Keratinocyte (primary cell): Measurements from ENCODE around the gene PKNOX2. TPM values are rescaled to one million over a fixed set of nuclear protein-coding genes. Genes with fewer than 3 reads are reported as not detected.

ENCODE experiments used
- DNase-seq: peaks from one replicate; pipeline ENCODE4 v3.0.0-alpha.2; 2011; ENCODE audit warnings: low read depth, missing footprints, low spot score
- FAIRE-seq: peaks from 2 replicates; lab custom pipeline; 2011; peaks lifted over from hg19 to GRCh38; lab: Jason Lieb, UNC
- H2AFZ ChIP-seq: 2 replicates; pipeline ENCODE4 v1.6.0; 2012; ENCODE audit warnings: low read length, control low read depth, inconsistent platforms; ENCODE audit not compliant: control insufficient read depth
- H3K27ac ChIP-seq: 2 replicates; pipeline ENCODE4 v1.5.1; 2011; ENCODE audit warnings: low read length; ENCODE audit not compliant: control insufficient read depth, insufficient read depth
- H3K27me3 ChIP-seq: 3 replicates; pipeline ENCODE4 v1.6.0; 2011; ENCODE audit warnings: low read length; ENCODE audit not compliant: control insufficient read depth, insufficient read depth; ENCODE audit errors: extremely low read depth
- H3K36me3 ChIP-seq, 2 experiments: 2 replicates in 1 of 2; 3 replicates in 1 of 2; pipeline ENCODE4 v1.5.1; 2011; ENCODE audit warnings: low read length in 2 of 2, mild to moderate bottlenecking in 1 of 2; ENCODE audit not compliant: control insufficient read depth in 2 of 2, insufficient read depth in 2 of 2; ENCODE audit errors: extremely low read depth in 1 of 2
- H3K4me1 ChIP-seq: 3 replicates; pipeline ENCODE4 v1.5.1; 2011; ENCODE audit warnings: low read length; ENCODE audit not compliant: control insufficient read depth, insufficient read depth; ENCODE audit errors: extremely low read depth
- H3K4me2 ChIP-seq: 3 replicates; pipeline ENCODE4 v1.6.0; 2011; ENCODE audit warnings: low read depth, low read length; ENCODE audit not compliant: control insufficient read depth, insufficient read depth; ENCODE audit errors: extremely low read depth
- H3K4me3 ChIP-seq, 3 experiments: fragments of 200-600 bp in 1 of 3; sonication (generic) in 1 of 3; 2 replicates in 2 of 3; 3 replicates in 1 of 3; pipeline ENCODE4 v1.5.1; 2011 to 2016; ENCODE audit warnings: low read length in 3 of 3, mild to moderate bottlenecking in 3 of 3, control low read depth in 2 of 3, inconsistent platforms in 1 of 3, low read depth in 1 of 3, mixed read lengths in 1 of 3, mixed run types in 1 of 3, moderate library complexity in 1 of 3; ENCODE audit not compliant: control insufficient read depth in 2 of 3, insufficient read depth in 2 of 3; ENCODE audit errors: extremely low read depth in 1 of 3
- H3K79me2 ChIP-seq: 2 replicates; pipeline ENCODE4 v1.6.0; 2012; ENCODE audit warnings: low read length; ENCODE audit not compliant: control insufficient read depth, insufficient read depth
- H3K9ac ChIP-seq: 3 replicates; pipeline ENCODE4 v1.6.0; 2011; ENCODE audit warnings: low read length; ENCODE audit not compliant: control insufficient read depth, insufficient read depth; ENCODE audit errors: extremely low read depth
- H3K9me1 ChIP-seq: 3 replicates; pipeline ENCODE4 v1.6.0; 2011; ENCODE audit warnings: low read length; ENCODE audit not compliant: control insufficient read depth, insufficient read depth; ENCODE audit errors: extremely low read depth
- H3K9me3 ChIP-seq: 2 replicates; pipeline ENCODE4 v1.5.1; 2012; ENCODE audit warnings: low read depth, low read length; ENCODE audit not compliant: control insufficient read depth
- H4K20me1 ChIP-seq: 3 replicates; pipeline ENCODE4 v1.6.0; 2011; ENCODE audit warnings: low read length; ENCODE audit not compliant: control insufficient read depth, insufficient read depth; ENCODE audit errors: extremely low read depth
- CTCF ChIP-seq, 3 experiments: IDR thresholded peaks in 1 of 3; conservative IDR thresholded peaks in 1 of 3; optimal IDR thresholded peaks in 1 of 3; 2 replicates in 2 of 3; 3 replicates in 1 of 3; pipeline versions ENCODE3 to v1.5.1; 2011; ENCODE audit warnings: low read length in 3 of 3, mild to moderate bottlenecking in 3 of 3, moderate library complexity in 2 of 3, control low read depth in 1 of 3, inconsistent platforms in 1 of 3; ENCODE audit not compliant: insufficient read depth in 2 of 3; ENCODE audit errors: extremely low read depth in 1 of 3
- EZH2 ChIP-seq: IDR thresholded peaks from one replicate; pipeline ENCODE4 v1.6.1; 2012; ENCODE audit warnings: inconsistent platforms, mild to moderate bottlenecking, low read length, moderate library complexity
- dilution Hi-C: fragments of 300-500 bp; cut with MboI; formaldehyde crosslinking; loops from one replicate; pipeline ENCODE4 v1.7.0; 2020; ENCODE audit warnings: low sequenced_read_pairs; ENCODE audit not compliant: extremely low pct_ligation_motif_present
- polyA plus RNA-seq, 5 experiments: library from polyadenylated mRNA; depleted of rRNA in 3 of 5; stranded (reverse) in 3 of 5; stranded (forward) in 1 of 5; unstranded in 1 of 5; fragments of >200 nt; gene quantifications; 1 replicate in 1 of 5; 2 replicates in 3 of 5; 3 replicates in 1 of 5; pipeline versions ENCODE4 v1.2.1 to v1.2.3, GENCODE V29; 2011 to 2012; ENCODE audit warnings: missing spikeins in 2 of 5, low read depth in 1 of 5, low replicate concordance in 1 of 5

Gene PKNOX2
- polyA plus RNA-seq, 1 donor (not counting 4 experiments of a cell fraction or from before 2014, with no cell fraction given): 0.05 TPM

GRCh38 chr11:125398475-125398874, 233.9 kb downstream of the PKNOX2 start:
- dilution Hi-C loops: no loop called here
- TF ChIP-seq EZH2 (no peak), CTCF (optimal IDR thresholded peaks at IDR 0.05 in 1 of 3, IDR thresholded peaks at IDR 0.05 in 1 of 3, conservative IDR thresholded peaks at IDR 0.05 in 1 of 3; ENCODE audit: extremely low read depth in 1 of 3, insufficient read depth in 2 of 3, low read length in 3 of 3) (no peak)
- H3K4me1 ChIP-seq: no peaks in the 10 kb centered on the region
- no peaks in the 10 kb centered on the region for H3K79me2 ChIP-seq
- H2AFZ ChIP-seq: no peak overlapping the region
- H3K4me3 ChIP-seq: no peak overlapping the region
- H3K27me3 ChIP-seq: peaks cover 9% of the 10 kb centered on the region
- H3K9ac ChIP-seq: no peak overlapping the region
- no peak overlapping the region for H3K27ac ChIP-seq
- DNase-seq (no peak), FAIRE-seq (no peak)
- no peaks in the 10 kb centered on the region for H4K20me1 ChIP-seq
- no peaks in the 10 kb centered on the region for H3K9me1 ChIP-seq
- H3K4me2 ChIP-seq: no peak overlapping the region
- no peaks in the 10 kb centered on the region for H3K36me3 ChIP-seq
- no peaks in the 10 kb centered on the region for H3K9me3 ChIP-seq

DNA sequence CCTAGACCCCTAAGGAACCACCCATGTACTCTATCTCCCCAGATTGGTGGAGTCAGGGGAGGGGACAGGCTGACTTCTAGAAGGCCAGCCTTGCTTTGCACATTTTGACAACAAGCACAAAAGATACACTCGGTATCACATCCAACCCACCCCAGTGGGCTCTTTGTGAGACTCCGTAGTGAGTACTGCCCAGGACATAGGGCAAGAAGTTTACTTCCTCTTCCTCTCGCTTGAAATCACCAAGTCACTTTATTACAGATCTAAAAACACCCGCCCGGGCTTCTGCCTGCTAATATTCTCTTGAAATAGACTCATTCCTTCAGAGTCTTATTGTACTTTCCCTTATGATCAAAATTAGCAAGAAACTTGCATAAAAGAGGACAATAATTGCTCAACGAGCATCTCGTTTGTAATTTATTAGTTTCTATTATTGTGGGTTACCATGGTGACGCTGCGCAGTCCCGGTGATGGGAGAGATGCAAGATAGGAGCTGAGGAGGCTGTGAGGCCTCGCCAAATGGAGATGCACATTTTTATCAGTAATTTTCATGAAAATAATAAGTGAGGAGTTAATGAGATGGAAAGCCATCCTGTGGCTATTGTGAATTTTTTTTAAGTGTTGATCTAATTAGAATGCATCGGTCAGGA, 234.6 kb downstream of the PKNOX2 start:
- no peak for FAIRE-seq
- Histone ChIP-seq H3K9me3 (no peaks in the 10 kb centered on the region), H3K27ac (no peak overlapping the region), H3K4me2 (no peak overlapping the region), H3K9me1 (no peaks in the 10 kb centered on the region), H3K9ac (no peak overlapping the region), H3K79me2 (no peaks in the 10 kb centered on the region), H3K4me3 (no peak overlapping the region), H2AFZ (no peak overlapping the region), H4K20me1 (no peaks in the 10 kb centered on the region), H3K36me3 (no peaks in the 10 kb centered on the region), H3K27me3 (peaks cover 16% of the 10 kb centered on the region), H3K4me1 (no peaks in the 10 kb centered on the region)
- DNase-seq: no peak
- dilution Hi-C loops: no loop called here
- TF ChIP-seq CTCF (optimal IDR thresholded peaks at IDR 0.05 in 1 of 3, IDR thresholded peaks at IDR 0.05 in 1 of 3, conservative IDR thresholded peaks at IDR 0.05 in 1 of 3; ENCODE audit: extremely low read depth in 1 of 3, insufficient read depth in 2 of 3, low read length in 3 of 3): no peak
